Inflammatory macrophage (primary cell): ENCODE data around the gene CHIA.

ENCODE experiments used
- DNase-seq, 2 donors: peaks; one replicate each; pipeline ENCODE4 v3.0.0-alpha.2; 2020 to 2022
- total RNA-seq, 18 experiments: gene quantifications; one replicate each; lab custom pipeline; 2026; ENCODE audit warnings: mixed read lengths in 6 of 18, inconsistent platforms in 2 of 18; lab: John Stamatoyannopoulos, UW

CHIA gene
- total RNA-seq = 0 to 0.15 (median 0) reads per million in 18 experiments

DNA sequence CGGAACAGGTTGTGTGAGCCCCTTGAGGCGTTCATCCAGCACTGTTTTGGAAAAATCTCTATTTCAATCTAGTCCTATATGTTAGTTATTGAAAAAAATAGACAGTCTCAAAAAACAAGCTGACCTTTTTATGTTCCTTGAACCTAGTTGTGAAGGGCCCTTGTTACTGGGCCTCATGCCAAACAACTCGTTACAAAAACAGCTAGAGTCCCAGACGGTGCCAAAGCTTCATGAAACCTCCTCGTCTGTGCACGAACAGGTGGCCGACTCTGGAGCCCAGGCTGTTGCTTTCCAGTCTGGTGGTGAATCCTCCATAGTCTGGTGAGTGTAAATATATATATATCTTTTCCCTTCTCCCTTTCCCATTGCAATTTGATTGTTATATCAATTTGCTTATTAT lies at the start of gene CHIA:
Gene CHIA (plus strand): TSS at position 222 of the 400 bp plus-strand sequence. CDS start 19,617 bp downstream, outside the sequence.
- no peak for DNase-seq

DNA sequence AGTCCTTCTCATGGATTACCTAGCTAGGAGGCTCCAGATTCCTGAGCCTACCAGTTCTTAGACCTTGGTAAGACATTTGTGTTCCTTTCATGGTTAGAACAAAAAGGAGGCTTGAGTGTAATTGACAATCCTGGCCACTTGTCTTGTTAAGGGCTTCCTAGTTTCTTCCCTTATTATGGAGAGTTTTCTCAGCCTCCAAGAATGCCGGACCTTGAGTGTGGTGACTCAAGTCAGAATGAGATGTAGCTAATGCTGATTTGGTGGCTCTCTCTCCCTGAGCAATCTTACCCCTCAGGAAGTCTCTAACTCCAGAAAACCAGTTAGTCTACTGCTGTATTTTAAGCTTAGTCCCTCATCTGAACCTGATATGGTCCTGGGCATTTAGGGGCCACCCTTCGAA lies 48.9 kb upstream of the CHIA start:
- no peak for DNase-seq

DNA sequence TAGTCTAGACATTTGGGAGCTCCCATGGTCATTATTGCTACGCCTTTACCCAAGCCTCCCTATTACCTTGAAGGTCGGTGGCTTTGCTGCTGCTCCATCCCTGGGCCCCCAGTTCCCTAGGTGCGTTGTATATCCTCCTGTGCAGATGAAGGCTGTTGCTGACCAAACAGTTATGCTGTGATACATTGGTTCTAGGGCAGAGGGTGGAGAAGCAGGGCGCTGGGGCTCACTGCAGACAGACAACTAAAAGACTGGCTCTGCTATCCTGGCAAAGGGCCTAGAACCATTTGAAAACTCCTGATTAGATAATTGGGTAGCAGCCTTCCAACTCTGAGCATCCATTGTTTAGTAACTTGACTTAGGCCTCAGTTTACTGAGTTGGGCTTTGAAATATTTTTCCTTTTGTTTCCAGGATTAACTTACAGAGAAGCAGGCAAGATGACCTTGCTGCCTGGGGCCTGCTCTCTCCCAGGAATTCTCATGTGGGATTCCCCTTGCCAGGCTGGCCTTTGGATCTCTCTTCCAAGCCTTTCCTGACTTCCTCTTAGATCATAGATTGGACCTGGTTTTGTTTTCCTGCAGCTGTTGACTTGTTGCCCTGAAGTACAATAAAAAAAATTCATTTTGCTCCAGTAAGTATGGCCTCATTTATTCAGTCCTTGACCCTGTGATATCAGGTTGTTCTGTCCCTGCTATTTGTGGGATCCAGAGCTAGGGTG lies 47.7 kb upstream of the CHIA start:
- DNase-seq = no peak

DNA sequence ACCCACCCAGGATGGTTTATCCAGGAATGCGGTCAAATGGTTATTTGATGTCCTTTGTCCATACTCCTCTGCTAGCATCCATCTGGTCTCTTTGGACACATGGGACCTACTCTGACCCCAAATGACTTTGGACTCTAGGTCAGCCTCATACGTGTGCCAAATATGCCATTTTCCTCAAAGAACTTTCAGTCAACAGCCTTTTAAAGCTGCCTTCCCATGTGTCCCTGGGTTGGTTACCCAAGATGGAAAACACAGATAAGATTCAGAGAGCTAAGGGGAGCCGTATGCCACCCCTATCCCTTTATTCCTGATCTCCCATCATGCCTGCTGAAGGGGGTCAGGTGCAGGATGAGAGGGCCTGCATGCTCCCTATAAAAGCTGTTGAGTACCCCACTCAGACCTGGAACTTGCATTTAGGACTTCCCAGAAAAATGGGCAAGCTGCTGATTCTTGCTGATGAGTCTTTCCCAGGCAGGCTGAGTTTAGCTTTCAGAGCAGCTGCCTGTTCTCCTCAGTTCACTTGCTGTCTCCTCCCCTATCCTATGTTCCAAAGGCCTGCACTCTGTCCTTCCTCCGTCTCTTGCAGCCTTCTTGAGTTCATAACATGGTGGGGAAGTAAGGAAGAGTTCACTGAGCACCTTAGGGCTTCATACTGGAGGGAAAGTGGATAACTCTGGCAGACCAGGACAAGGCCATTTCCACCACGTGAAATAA lies 43.4 kb upstream of the CHIA start:
- DNase-seq = no peak

DNA sequence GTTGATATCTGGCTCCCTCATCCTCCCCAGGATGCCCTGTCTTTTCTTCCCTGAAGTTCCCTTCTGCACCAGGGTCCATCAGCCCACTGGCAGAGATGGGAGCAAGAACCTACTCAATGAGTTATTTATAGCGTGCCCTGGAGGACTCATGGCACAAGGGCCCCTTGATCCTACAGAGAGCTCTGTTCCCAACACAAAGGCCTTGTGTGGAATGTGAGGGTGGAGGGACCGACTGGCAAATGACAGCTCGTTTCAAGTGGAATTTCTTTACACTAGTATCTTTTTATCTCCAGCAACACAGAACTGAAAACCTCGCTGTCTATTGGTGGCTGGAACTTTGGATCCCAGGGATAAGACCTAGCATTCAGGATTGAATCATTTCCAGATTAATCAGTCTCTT lies 40.7 kb upstream of the CHIA start:
- no peak for DNase-seq

DNA sequence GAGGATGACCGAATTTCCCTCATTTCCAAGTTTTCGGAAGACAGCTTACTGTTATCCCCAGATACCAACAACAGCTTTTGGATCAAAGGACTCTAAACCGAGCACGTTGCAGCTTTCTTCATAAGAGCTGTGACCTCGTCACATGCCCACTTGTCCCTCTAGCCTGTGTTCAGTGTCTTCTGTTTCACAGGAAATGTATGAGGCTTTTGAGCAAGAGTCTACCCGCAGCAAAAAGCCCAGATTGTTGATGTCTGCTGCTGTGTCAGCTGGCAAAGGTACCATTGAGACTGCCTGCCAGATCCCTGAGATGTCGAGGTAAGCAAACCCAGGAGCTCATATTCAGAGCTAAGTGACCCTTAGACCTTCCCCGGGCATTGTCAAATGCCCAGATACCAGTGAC lies 39.1 kb upstream of the CHIA start:
- no peak for DNase-seq

DNA sequence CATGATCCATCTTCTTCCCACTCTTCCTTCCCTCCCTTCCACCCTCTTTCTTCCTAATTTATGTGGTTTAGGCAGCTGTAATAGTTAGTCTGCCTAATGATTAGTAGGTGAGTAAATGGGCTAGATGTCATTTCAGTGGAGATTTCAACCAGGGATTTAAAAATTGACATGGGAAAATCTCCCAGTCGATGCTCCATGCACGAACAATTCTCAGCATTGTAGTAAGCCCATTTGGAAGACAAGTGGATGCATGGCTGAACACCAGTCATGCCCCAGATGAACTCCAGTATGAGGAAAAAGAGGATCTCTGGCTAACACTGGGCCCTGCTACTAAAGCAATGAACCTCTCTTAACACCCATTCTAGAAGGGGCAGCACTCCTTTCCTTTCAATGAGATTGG lies 37.9 kb upstream of the CHIA start:
- no peak for DNase-seq

DNA sequence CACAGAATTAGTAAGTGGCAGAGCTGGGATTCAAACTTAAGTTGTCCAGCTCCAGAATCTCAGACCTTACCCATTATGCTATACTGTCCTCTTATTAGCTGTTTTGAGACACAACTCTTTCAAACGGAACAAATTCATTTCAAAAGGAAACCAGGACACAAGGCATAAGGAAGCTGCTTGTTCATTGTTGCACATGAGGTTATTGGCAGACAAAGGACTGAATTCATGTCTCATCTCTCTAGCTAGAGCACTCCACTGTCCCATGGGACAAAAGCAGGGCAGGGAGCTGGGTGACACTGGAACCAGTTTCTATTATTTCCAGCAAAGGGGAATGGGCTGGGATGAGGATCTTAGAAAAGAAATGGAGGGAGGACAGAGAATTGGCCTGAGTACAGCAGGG lies 36.8 kb upstream of the CHIA start:
- no peak for DNase-seq

DNA sequence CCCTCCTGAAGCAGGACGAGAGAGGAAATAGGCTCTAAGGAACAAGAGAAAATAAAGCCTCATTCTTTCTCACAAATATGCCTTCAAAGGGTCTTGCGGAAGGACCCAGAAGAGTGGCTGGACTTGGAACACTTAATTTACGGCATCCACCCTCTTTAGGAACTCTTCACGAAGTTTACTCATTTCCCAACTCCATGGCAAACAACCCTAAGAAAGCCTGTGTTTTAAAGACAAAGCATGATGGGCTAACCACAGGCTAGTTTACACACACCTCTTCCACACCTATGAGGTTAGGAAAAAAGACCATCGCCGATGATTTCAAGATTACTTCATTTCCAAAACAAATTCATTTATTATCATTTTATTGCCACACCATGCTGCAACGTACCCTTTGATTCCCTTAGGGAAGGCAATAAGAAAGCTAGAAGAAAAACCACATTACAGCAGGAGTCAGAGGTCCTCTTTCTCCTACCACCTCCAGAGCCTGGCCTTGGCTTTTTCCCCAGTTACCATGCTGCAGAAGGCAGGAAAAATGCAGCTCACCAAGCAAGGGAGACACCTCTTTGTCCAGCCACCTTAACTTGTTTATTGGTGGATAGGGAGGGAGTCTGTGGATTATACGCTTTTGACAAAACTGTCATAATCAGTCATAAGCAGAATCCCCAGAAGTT lies 33.5 kb upstream of the CHIA start:
- no peak for DNase-seq

DNA sequence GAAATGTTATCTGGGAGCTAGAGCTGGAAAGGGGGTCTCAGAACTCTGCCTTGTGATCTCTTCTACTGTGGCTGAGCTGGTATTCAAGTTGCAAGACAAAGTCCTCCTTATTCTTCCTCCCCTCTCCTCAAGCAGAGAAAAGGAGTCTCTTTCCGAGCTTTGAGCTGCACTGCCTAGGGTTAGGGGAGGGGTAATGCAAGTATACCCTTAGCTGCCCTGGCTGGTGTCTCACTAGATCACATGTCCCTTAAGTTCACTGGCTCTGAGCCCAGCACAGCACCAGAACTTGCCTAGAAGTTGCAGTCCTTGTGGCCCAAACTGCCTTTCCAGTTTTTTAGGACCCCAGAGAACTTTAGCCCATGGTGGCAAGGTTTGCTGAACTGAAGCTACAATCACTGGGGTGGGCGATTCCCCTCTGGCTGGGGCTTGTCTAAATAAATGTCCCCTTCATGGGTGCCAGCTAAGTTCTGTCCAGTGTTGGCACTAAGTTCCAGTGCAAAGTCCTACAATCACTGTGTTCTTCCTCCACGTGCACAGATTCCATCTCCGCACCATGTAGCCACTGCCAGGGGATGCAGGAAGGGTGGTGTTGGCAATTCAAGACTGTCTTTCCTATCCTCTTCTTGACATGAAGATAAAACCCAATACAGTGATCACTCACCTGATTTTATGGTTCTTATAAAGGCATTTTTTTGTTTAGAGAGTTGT lies 22.7 kb upstream of the CHIA start:
- DNase-seq = no peak

DNA sequence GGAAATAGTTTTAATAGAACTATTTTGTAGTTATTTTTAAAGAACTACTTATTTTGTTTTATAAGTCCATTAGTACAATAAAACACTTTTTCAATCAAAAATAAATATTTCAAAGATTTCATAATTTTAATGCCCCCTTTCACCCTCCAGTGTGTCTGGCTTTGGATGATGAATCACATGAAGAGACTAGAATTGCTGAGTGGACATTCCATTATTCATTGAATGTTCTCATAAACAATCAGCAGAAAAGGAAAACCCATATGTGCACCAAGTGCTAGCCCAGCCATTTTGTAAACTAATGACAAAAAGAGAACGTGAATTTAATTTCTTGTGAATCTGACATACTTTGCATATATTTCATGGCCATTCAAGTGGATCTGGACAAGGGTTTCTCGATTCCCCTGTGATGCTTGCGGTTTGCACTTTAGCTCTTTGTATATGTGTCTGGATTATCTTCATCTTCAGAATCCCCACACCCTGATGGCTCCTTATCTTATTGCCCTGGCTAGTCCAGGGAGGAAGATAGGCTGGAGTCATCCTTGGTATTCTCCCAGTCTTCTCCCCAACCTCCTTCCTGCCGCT lies 20.7 kb upstream of the CHIA start:
- DNase-seq = no peak

DNA sequence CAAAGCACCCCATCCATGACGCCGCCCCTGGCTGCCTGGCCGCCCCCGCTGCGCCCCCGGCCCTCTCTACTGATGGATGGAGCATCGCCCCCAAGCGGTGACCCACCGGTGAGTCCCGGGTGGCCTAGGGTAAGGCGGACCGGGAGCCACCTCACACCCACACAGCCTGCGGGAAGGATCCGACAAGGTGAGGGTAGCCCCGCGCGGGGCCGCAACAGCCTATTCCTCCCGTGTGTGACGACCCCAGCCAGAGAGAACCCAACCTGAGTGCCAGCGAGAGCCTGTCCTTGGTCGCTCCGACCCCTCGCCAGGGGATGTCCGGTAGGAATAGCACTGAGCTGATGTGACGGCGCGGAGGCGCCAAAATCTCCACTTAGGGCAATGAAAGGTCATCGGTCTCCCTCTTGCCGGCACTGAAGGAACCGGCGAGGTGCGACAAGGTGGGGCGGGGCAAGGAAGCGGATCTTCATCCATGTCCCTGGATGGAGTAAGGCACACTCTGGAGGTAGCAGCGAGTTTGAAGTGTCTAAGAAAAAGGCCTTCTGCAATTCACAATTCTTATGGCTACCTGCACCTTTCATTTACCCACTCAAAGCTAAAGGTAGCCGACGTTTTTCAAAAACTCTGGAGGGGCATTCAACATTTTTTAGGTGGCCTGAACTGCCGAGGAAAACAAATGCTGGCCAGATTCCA lies 19.7 kb upstream of the CHIA start:
- no peak for DNase-seq

DNA sequence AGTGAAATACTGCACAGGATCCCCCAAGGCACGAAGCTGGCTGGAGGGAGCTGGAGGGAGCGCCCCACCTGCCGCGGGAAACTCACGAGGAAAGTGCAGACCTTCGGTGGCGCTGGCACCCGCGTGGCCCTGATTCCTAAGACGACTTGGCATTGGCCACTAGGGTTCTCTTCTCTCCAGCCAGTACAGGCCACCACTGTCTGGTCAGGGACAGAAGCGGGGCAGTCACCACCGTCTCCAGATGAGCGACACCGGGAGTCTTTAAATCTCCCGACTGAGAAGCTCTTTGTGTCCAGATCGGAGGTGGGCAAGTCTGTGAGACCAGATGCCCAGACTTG lies 19.2 kb upstream of the CHIA start:
- DNase-seq = no peak

DNA sequence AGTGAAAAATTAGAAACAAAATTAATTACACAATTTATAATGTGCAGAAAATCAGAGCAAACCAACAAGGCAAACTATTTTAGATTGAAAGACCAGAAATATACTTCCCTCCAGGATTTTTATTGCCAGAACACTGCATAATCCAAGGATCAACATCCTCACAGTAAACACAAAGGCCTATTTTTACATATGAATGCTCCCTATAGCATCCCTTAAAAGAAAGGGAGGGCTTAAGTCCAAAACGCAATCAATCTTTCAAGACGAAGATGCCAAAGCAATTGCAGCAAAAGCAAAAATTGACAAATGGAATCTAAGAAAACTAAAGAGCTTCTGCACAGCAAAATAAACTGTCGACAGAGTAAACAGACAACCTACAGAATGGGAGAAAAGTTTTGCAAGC lies 18.6 kb upstream of the CHIA start:
- no peak for DNase-seq

DNA sequence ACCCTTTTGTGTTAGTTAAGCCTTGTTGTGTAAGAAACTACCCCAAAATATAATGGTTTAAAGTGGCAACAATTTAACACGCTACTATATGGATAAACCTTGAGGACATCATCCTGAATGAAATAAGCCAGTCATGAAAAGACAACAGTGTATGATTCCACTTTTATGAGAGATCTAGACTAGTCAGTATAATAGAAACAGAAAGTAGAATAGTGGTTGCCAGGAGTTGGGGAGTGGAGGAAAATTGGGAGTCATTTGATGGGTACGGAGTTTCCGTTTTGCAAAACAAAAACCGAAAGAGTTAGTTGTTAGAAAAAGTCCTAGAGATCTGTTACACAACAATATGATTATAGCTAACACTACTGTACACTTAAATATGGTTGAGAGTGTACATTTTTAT lies 16.0 kb upstream of the CHIA start:
- DNase-seq = no peak

DNA sequence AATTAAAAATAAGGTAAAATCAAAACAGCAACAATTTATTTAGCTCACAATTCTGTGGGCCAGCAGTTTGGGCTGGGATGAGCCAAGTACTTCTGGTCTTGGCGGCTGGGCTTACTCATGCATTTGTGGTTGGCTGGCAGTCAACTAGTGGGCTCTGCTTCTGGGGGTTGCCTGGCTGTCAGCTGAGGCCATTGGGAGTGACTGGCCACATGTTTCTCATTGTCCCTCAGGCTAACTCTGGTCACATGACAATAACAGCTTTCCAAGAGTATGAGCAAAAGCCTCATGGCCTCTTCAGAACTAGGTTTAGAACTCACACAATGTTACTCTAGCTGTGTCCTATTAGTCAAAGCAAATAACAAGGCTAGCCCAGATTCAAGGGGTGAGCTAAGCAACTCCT lies 15.6 kb upstream of the CHIA start:
- DNase-seq = peak; percentile 6 to 28

DNA sequence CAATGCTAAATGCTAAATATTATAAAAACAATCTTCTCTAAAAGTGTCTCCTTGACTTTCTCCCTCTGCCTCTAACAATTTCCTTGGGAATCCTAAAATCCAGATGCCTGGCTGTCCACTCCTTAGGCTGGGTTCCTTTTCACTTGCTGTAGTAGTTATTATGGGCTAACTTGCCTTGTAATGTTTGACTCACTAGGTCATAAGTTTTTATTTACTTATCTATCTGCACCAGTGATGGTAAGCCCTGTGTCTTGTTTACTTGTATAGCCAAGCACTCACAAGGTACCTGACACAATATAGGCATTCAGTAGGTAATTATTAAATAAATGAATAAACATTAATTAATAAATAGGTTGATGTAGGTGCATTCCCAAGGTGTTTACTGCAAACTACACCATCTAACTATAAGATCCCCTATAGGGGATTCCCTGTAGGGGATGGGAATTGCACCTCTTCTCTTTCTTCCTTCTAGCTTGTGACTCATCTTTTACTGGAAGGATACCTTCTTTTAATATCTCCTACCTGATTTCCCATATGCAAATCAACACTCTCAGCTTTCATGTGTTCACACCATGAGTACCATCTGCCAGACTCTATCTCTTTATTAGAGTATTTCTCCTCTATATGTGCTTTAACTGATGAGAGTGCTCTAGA lies 14.7 kb upstream of the CHIA start:
- DNase-seq = no peak

DNA sequence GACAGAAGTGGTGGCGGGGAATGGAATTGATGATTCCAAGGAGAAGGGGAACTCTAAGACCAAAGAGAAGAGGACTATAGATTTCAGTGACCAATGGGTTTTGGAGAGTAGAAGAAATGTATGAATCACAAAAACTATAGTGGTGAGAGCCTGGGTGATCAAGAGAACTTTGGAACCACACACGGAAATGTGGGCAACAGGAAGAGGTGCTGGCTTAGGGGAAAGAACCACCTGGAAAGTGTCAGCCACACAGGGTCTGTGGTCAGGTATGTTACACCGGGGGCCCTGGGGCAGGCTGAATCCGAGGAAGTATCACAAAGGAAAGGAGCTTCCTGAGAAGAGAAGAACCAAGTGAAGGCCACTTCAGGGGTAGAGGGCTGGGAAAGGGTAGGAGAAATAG lies 11.5 kb upstream of the CHIA start:
- no peak for DNase-seq

DNA sequence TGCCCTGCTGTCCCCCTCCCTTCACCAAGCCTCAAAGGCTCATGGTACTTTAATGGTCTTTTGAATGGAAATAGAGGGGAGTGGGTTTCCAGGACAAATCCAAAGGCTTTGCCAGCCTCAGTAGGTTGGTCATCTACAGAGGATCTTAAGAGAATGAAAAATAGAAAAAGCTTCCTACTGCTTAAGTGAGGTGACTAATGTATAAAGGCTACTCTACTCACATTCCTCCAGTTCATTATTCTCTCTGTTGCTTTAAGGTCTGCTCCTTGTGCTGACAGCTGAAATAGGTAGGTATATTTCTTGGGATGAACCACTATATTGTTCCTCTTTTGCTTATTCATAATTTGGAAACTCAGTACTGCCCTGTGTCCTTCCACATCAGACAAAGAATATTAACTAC lies 10.4 kb upstream of the CHIA start:
- DNase-seq = no peak

DNA sequence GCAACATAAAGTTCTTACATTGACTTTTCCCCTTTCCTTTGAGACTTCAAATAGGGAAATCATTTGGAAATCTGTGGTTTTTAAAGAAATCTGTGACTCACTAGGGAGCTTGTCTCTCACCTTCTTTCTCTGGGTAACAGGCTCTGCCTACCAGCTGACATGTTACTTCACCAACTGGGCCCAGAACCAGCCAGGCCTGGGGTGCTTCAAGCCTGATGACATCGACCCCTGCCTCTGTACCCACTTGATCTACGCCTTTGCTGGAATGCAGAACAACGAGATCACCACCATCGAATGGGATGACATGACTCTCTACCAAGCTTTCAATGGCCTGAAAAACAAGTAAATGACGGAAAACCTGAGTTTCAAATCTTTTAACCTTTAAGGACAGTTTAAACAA lies 9.2 kb upstream of the CHIA start:
- peak; percentile 48 to 69 for DNase-seq

DNA sequence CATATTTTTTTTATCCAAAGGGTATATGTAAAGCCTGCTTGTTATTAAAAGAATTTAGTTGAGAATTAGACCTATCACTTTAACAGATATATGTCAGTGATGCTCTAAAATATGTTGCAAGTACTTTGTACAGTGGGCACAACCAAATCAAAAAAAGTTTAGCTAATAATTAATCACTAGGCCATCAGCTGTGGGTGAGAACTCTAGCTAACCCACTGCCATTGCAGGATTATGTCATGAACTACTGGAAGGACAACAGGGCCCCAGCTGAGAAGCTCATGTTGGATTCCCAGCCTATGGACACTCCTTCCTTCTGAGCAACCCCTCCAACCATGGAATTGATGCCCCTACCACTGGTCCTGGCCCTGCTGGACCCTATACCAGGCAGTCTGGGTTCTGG lies 6.8 kb upstream of the CHIA start:
- DNase-seq = no peak

DNA sequence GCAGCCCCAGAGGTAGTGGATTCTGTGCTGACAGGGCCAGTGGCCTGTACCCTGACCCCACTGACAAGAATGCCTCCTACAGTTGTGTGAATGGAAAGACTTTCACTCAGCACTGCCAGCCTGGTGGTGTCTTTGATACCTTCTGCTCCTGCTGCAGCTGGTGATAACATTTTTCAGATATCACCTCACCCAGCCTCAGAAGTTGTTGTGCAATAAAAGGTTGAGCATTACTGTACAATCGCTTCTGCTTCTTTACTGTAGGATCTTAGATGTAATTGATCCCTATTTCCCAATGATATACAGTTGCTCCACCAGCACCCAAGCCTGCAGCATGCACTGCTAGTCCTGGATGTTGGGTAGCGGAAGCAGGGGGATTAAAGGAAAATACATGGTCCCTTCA lies 4.8 kb upstream of the CHIA start:
- no peak for DNase-seq
